SU-DHL-6 (cell line): ENCODE measurements around the gene TTBK1.

Experiments used
- H2AFZ ChIP-seq: fragments of 200-600 bp; sonication (generic); 2 replicates; pipeline ENCODE4 v1.6.1; 2014; ENCODE audit warnings: low read depth, mild to moderate bottlenecking, moderate library complexity, mixed read lengths, antibody characterized with exemption, low read length; ENCODE audit not compliant: severe bottlenecking
- H3F3A ChIP-seq: fragments of 200-600 bp; shearing (Covaris generic); 2 replicates; pipeline ENCODE4 v1.6.0; 2016; ENCODE audit warnings: antibody characterized with exemption, mild to moderate bottlenecking; ENCODE audit not compliant: insufficient read depth
- H3K27ac ChIP-seq: fragments of 200-600 bp; sonication (generic); 2 replicates; pipeline ENCODE4 v1.5.1; 2016; ENCODE audit warnings: low read depth, mild to moderate bottlenecking, low read length, moderate library complexity, mixed read lengths
- H3K27me3 ChIP-seq: fragments of 200-600 bp; sonication (generic), shearing (Covaris generic); 2 replicates; pipeline ENCODE4 v1.6.0; 2014; ENCODE audit warnings: mild to moderate bottlenecking, low read length
- H3K36me3 ChIP-seq: fragments of 200-600 bp; sonication (generic); 2 replicates; pipeline ENCODE4 v1.6.1; 2014; ENCODE audit warnings: mild to moderate bottlenecking, low read length, mixed read lengths
- H3K4me2 ChIP-seq: fragments of 300-600, 200-600 bp; shearing (Covaris generic), sonication (generic); 2 replicates; pipeline ENCODE4 v1.6.0; 2014; ENCODE audit warnings: low read length, low read depth, mild to moderate bottlenecking; ENCODE audit not compliant: poor library complexity, severe bottlenecking
- H3K4me3 ChIP-seq: fragments of 200-600 bp; sonication (generic); 2 replicates; pipeline ENCODE4 v1.5.1; 2014; ENCODE audit warnings: antibody characterized with exemption, low read length, mild to moderate bottlenecking, mixed read lengths; ENCODE audit not compliant: insufficient read depth, poor library complexity, severe bottlenecking
- H3K79me2 ChIP-seq: fragments of 200-600 bp; sonication (generic); 2 replicates; pipeline ENCODE4 v1.6.1; 2014; ENCODE audit warnings: mild to moderate bottlenecking, low read length, moderate library complexity; ENCODE audit not compliant: insufficient read depth
- H3K9ac ChIP-seq: fragments of 200-600 bp; sonication (generic); 2 replicates; pipeline ENCODE4 v1.7.0; 2014; ENCODE audit warnings: mild to moderate bottlenecking, low read length
- H3K9me2 ChIP-seq: fragments of 200-600 bp; sonication (generic); replicated peaks from 2 replicates; pipeline ENCODE4 v1.6.1; 2014; ENCODE audit warnings: low read length; ENCODE audit not compliant: insufficient read depth
- H3K9me3 ChIP-seq: fragments of 200-600 bp; sonication (generic); 2 replicates; pipeline ENCODE4 v1.6.1; 2014; ENCODE audit warnings: low read length, mixed read lengths; ENCODE audit not compliant: insufficient read depth
- H4K20me1 ChIP-seq: fragments of 200-600 bp; sonication (generic); 2 replicates; pipeline ENCODE4 v1.6.1; 2014; ENCODE audit warnings: low read depth, mild to moderate bottlenecking, antibody characterized with exemption, low read length, moderate library complexity, mixed read lengths
- CTCF ChIP-seq: fragments of 200-600 bp; sonication (generic); IDR thresholded peaks from one replicate; pipeline ENCODE4 v1.5.1; 2017; ENCODE audit warnings: antibody characterized with exemption, mild to moderate bottlenecking, low read length, moderate library complexity; ENCODE audit not compliant: insufficient read depth, poor library complexity, severe bottlenecking
- EZH2phosphoT487 ChIP-seq: fragments of 200-600 bp; sonication (generic), shearing (Covaris generic); conservative IDR thresholded peaks from 2 replicates; pipeline ENCODE4 v1.6.1; 2018; ENCODE audit warnings: mild to moderate bottlenecking, antibody characterized with exemption, low read length, moderate library complexity, mixed read lengths

The TTBK1 gene

GRCh38 chr6:43290905-43291355 is 47.6 kb downstream of the TTBK1 start:
- Histone ChIP-seq H3K9me2 (no peaks in the 10 kb centered on the region), H3K4me3 (no peak overlapping the region), H3K27ac (no peak overlapping the region), H3F3A (no peaks in the 10 kb centered on the region), H4K20me1 (no peaks in the 10 kb centered on the region), H3K9ac (no peak overlapping the region), H3K4me2 (no peak overlapping the region), H2AFZ (no peak overlapping the region), H3K27me3 (no peaks in the 10 kb centered on the region), H3K9me3 (no peaks in the 10 kb centered on the region), H3K36me3 (no peaks in the 10 kb centered on the region), H3K79me2 (no peaks in the 10 kb centered on the region)
- no peak for TF ChIP-seq EZH2phosphoT487
- TF ChIP-seq CTCF = no peak

GRCh38 chr6:43291708-43292107 is 48.4 kb downstream of the TTBK1 start:
- H3K36me3 ChIP-seq = no peaks in the 10 kb centered on the region
- TF ChIP-seq CTCF (no peak), EZH2phosphoT487 (no peak)
- H3F3A ChIP-seq = no peaks in the 10 kb centered on the region
- no peak overlapping the region for H2AFZ ChIP-seq
- H3K4me3 ChIP-seq = no peak overlapping the region
- H4K20me1 ChIP-seq = no peaks in the 10 kb centered on the region
- no peak overlapping the region for H3K4me2 ChIP-seq
- H3K79me2 ChIP-seq = no peaks in the 10 kb centered on the region
- H3K9me2 ChIP-seq = no peaks in the 10 kb centered on the region
- no peaks in the 10 kb centered on the region for H3K27me3 ChIP-seq
- no peak overlapping the region for H3K9ac ChIP-seq
- H3K9me3 ChIP-seq = no peaks in the 10 kb centered on the region
- H3K27ac ChIP-seq = no peak overlapping the region

- no peak overlapping the region for H3K4me3 ChIP-seq
- no peaks in the 10 kb centered on the region for H4K20me1 ChIP-seq
- no peaks in the 10 kb centered on the region for H3K9me3 ChIP-seq
- H3K9ac ChIP-seq = no peak overlapping the region
- no peaks in the 10 kb centered on the region for H3K27me3 ChIP-seq
- no peaks in the 10 kb centered on the region for H3K36me3 ChIP-seq
- H3K4me2 ChIP-seq = no peak overlapping the region
- no peaks in the 10 kb centered on the region for H3F3A ChIP-seq
- no peaks in the 10 kb centered on the region for H3K9me2 ChIP-seq
- no peak overlapping the region for H3K27ac ChIP-seq
- TF ChIP-seq CTCF (no peak), EZH2phosphoT487 (no peak)
- H3K79me2 ChIP-seq = no peaks in the 10 kb centered on the region
- no peak overlapping the region for H2AFZ ChIP-seq
Observed at GRCh38 chr6:43292341-43292740, 49.1 kb downstream of the TTBK1 start.
